A673 (cell line): ENCODE data around the gene LRRC42. TPM values are rescaled to one million over a fixed set of nuclear protein-coding genes. Genes with fewer than 3 reads are reported as not detected.

ENCODE experiments used
- total RNA-seq: library from RNA; stranded (reverse); gene quantifications from 2 replicates; pipeline ENCODE4 v1.2.3, GENCODE V29; 2021

Gene LRRC42
- total RNA-seq, 1 experiment from 2014 or later = 25.8 TPM

Other genes starting within 250 kb of the LRRC42 start
- 0.13 and 0.24 TPM in 2 replicates for gene GLIS1, start 207.2 kb upstream of the LRRC42 start, total RNA-seq
- 22.2 and 26.6 TPM in 2 replicates for gene NDC1, start 108.1 kb upstream of the LRRC42 start, total RNA-seq
- gene YIPF1, start 56.6 kb upstream of the LRRC42 start, total RNA-seq = 7.8 and 8.5 TPM in 2 replicates
- not detected in 2 replicates for gene DIO1, start 52.2 kb upstream of the LRRC42 start, total RNA-seq
- gene IFT25, start 651 bp upstream of the LRRC42 start, total RNA-seq = 34.7 and 41.0 TPM in 2 replicates
- gene LDLRAD1, start 71.8 kb downstream of the LRRC42 start, total RNA-seq = not detected in 2 replicates
- 73.5 and 82.1 TPM in 2 replicates for gene TMEM59, start 106.9 kb downstream of the LRRC42 start, total RNA-seq
- 3.8 and 4.2 TPM in 2 replicates for gene TCEANC2, start 107.3 kb downstream of the LRRC42 start, total RNA-seq
- gene CDCP2, start 206.7 kb downstream of the LRRC42 start, total RNA-seq = not detected in 2 replicates